Vagina (tissue), 2 donors: ENCODE results near the gene TDRD3.

ENCODE experiments used
- CTCF ChIP-seq, 3 experiments: fragments of 450-650 bp in 2 of 3; fragments of 200-600 bp in 1 of 3; sonication (generic) in 1 of 3; IDR thresholded peaks; one replicate each; pipeline ENCODE4 v1.5.1; 2017 to 2019; ENCODE audit warnings: antibody characterized with exemption in 3 of 3, mild to moderate bottlenecking in 2 of 3, moderate library complexity in 2 of 3
- POLR2A ChIP-seq, 2 donors: fragments of 450-650 bp; IDR thresholded peaks; one replicate each; pipeline ENCODE4 v1.6.1; 2017; ENCODE audit warnings: antibody characterized with exemption in 2 of 2, mild to moderate bottlenecking in 2 of 2, moderate library complexity in 2 of 2

- TF ChIP-seq POLR2A (IDR thresholded peaks at IDR 0.05), result no peak
- TF ChIP-seq CTCF (IDR thresholded peaks at IDR 0.05), result no peak
Measured at GRCh38 chr13:60435762-60436374, 38.8 kb downstream of the TDRD3 start.
